Amniotic epithelial cell (primary cell): Measurements from ENCODE around the gene CCDC9B.

Experiments used
- DNase-seq: peaks from one replicate; pipeline ENCODE4 v3.0.0-alpha.2; 2010; ENCODE audit warnings: low read depth

The CCDC9B gene

DNA sequence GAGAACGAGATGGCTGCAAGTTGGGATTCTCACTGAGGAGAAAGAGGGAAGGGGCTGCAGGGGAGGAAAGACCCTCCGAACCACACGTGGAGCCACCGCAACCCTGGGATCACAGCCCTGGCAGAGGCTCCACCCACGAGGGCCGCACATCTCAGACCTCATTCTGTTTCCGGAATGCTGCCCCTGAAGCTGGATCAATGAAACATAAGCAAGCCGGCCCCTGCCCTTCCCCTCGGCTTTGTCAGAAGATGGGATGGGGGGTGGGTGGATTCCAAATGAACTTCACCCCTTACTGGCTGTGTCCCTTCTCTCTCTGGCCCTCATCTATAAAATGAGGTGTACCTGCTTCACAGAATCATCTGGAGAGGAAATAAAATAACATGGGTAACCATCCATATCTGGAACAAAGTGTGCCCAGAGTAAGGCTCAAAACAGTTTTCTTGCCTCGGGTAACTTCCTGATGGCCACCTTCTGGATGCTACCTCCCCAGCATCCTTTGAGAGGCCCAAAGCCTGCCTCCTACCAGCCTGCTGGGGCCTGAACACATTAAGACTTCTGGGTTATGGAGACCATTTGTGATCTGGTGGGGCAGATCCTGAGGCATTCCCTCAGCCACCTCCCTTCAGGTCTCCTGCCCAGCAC lies 4.6 kb upstream of the CCDC9B start:
- DNase-seq: no peak

DNA sequence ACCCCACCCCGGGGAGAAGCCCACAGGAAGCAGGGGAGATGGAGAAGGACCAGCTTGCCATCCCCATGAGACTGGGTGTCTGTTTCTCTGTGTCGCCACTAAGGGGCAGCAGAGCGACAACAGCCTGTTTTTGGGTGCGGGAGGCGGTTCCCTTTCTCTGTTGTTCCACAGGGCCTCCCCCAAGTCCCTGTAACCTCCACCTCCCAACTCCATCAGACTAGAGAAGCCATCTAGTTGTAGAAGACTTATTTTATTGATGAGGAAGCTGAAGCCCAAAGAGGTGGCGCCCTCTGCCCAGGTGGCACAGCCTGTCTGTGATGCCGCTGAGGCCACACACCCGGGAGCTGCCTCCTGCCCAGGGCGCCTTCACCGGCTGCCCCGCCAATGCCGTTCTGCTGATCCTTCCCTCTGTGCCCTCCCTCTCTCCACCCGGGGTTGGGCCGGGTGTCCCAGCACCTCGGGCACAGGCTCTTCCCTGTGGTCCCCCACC lies 3.9 kb upstream of the CCDC9B start:
- peak; percentile 49 for DNase-seq

GRCh38 chr15:40344217-40344616 lies 3.5 kb upstream of the CCDC9B start:
- peak; percentile 67 for DNase-seq

GRCh38 chr15:40343512-40343911 lies 2.8 kb upstream of the CCDC9B start:
- DNase-seq: peak; percentile 94

- DNase-seq: no peak
Observed at GRCh38 chr15:40342416-40343320, 1.9 kb upstream of the CCDC9B start.

DNA sequence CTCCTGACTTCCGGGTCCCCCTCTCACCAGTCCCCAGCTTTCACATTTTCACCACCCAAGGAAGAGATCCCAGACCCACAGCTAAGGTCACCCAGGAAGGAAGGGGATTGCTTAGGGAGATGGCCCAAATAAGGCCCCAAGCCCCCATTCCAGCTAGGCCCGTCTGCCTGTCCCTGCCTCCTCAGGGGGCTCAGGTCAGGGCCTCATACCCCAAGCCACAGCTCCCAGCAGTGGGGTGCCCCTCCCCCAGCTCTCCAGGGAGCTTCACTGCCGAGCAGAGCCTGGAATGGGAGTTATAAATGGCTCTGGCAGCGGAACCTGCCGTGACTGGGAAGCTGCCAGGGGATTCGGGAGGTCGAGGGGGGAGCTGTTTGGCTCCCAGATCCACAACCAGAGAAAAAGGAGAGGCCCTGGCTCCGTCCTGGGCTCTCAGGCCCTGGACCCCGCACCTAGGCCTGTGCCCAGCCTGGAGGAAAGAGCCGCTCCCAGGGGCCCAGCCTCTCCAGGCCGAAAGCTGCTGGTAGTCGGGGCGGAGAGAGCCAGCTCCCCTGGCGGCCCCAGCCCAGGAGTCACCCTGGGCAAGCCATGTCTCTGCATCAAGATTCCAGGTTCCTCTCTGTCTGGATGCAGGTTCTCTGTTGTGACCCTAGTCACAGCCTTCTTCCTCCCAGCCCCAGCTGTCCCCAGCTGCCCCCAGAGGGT lies 550 bp downstream of the CCDC9B start:
- DNase-seq: peak; percentile 58

DNA sequence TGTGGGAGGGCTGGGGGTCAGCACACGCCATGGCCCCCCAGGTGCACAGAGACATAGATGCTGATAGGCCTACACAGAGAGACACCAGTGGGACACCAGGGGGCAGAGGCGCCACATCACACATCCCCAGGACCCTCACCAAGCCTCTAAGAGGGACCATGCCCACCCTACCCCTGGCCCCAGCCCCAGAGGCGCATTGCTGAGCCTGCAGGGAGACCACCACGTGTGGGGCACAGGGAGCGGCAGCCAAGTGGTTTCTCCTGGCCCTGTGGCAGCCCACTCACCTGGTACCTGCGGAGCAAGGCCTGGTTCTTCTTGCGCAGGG lies 1.2 kb downstream of the CCDC9B start:
- DNase-seq: no peak

DNA sequence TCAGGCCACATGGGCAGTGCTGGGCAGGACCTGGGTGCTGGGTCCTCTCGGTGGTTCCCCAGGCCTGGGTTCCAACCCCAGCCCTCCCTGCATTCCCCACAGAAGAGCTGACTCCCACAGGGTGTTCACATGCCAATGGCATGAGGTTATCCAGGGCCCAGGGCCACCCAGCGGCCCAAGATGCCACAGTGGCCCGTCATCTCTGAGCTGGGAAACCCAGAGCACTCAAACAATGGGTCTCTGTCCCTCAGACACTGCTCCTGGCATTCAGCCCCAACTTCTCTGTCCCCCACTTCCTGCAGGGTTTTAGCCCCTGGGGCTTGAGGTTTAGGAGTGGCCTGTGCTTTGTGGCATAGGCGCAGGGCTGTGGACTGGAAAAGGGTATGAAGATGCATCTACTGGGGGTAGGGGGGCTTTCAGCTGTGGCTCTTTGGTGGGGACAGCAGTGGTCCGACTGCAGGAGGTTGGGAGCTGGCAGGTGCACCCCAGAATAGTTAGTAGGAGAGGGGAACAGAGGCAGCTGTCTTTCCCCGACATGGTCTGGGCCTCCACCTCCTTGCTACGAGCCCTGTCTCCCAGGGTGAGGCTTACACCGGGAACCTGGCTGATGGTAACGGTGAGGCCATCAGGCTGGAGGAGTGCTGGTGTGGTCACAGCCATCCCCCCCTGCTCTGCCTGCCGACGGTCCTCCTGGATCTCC lies 1.7 kb downstream of the CCDC9B start:
- peak; percentile 81 for DNase-seq

DNA sequence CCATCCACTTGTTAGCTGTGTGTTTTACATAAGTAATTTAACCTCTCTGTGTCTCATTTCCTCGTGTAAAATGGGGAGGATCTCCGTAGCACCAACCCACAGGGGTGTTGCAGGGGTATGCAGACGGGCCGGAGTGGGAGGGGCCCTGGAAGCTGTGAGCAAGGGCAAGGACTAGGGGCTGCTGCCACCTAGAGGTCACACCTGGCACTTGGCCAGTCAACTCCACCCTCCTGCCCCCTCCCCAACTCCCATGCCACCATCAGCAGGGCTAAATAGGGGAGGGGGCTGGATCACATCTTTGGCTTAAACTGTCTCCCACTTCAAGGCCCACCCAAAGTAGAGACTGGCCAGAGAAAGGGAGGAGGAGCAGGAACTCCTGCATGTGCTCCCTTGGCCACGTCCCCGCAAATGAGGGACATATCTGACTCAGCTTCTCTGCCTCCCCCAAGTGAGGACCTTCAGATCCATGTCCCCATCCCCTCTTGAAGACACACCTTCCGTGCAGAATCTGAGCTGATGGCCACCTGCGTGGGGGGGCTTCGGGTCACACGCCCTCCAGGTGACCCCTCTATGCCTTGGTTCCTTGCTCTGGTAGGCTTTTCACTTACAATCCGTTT lies 2.6 kb downstream of the CCDC9B start:
- peak; percentile 64 for DNase-seq

GRCh38 chr15:40337597-40337996 lies 3.1 kb downstream of the CCDC9B start:
- DNase-seq: no peak

- DNase-seq: no peak
Observed at GRCh38 chr15:40336744-40337122, 4.0 kb downstream of the CCDC9B start.

DNA sequence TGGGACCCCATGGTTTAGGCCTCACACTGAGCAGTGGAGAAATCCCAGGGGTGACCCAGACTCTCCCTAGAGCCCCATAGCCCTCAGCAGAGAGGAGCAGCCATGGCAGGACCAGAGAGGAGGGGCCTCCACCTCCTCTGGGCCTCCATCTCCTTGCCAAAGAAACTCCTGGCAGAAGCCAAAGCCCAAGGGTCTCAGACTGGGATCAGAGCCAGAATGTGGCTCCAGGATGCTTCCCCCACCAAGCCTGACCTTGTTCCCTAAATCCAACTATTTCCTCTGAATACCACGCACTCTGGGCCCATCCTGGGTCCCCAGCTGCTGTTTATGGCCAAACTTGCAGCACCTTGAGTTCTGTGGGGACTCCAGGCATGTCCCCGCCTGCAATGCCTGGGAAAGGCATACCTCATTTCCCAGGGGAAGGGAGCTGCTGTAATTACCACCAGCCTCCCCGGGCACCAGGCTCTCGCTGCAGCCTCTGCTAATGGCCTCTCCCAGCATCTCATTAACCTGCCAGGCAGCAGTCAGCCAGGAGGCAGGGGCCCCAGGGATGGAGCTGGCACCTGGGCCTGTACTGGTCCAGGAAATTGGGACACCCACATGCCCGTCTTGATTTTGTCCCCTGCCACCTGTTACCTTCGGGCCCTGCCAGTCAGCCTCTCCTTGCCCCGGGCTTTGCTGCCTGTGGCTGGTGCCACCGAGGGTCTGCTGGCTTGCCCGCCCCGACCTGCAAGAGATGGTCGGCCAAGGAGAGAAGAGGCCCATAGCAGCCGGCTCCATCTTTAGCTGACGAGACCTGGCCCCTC lies 4.6 kb downstream of the CCDC9B start:
- no peak for DNase-seq

- no peak for DNase-seq
Observed at GRCh38 chr15:40334941-40335795, 5.6 kb downstream of the CCDC9B start.

DNA sequence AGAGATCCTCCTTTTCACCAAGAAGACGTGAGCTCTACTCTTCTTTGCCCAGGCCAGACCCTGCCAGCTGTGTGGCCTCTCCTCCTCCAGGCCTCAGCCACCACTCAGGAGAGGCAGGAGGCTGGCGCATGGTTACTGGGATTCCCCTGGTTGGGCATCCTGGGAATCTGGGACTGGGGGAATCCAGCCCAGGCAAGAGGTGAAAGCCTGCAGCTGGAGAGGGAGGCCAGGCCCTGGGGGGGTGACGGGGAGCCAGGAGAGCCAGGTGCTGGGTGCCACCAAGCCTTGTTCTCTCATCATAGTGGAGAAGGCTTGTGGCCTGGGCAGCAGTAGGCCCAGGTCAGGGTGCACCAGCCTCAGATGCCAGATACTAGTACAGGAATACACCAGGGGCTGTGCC lies 6.2 kb downstream of the CCDC9B start:
- no peak for DNase-seq

GRCh38 chr15:40333922-40334492 lies 6.7 kb downstream of the CCDC9B start:
- DNase-seq: peak; percentile 81

DNA sequence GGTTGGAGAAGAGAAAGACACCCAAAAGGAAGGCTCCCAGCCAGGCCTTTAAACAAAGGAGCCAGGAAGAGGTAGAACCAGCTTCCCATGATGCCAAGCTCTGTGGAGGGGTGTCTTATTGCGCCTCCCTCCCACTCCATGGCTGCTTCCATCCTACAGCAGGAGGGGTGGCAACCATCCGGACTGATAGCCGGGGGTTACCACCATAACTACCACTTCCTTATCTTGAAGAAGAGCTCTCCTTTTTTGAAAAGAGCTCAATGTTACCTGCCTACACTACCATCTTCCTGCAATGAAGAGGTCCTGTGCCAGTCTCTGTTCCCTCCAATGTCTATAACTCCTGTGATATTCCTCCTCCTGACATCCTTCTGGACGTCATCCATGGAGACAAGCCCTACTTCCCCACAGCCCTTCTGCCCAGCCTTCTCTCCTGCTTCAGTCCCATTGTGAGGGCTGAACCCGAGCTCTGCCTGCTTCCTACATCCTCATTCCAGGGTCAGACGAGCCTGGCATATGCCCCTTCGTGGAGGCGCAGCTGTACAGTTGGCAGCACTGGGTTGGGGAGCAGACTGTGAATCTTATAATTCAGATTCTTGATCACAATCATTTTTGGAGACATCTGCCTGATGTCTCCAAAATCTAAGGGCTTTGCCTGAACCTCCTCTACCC lies 8.5 kb downstream of the CCDC9B start:
- no peak for DNase-seq

GRCh38 chr15:40331637-40332036 lies 9.1 kb downstream of the CCDC9B start:
- DNase-seq: no peak

DNA sequence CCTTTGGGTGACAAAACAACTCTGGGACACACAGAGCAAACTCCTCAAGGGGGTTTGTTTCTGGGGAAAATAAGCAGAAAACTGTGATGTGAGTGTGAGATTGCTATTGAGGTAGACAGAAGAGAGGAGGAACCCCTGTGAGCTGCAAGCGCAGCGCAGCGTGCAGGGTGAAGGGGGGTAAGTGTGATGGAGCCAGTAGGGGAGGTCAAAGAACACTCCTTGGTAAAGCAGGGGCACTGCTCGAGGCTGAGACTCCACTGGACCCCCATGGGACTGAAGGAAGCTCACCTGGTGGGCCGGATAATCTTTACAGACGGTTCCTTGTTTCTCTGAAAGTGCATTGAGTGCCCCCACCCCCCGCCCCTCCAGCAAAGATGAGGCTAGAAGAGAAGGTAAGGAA lies 9.7 kb downstream of the CCDC9B start:
- DNase-seq: no peak

GRCh38 chr15:40330368-40330836 lies 10.3 kb downstream of the CCDC9B start:
- peak; percentile 93 for DNase-seq
